ENCODE data around the gene YIPF3. TPM values are rescaled to one million over a fixed set of nuclear protein-coding genes. Genes with fewer than 3 reads are reported as not detected.
"Not testable (repeated sequence)": the region's sequence is repeated elsewhere in the genome, so short reads cannot be mapped to it uniquely, and the experiment has no call there.

The YIPF3 gene
- total RNA-seq, 1 donor = 158 TPM

GRCh38 chr6:43467265-43467664 is 49.5 kb downstream of the YIPF3 start:
- not testable (repeated sequence) for DNase-seq (ENCODE audit: low read depth in 2 of 3, low spot score in 2 of 3)

- no peak for DNase-seq (ENCODE audit: low read depth in 2 of 3, low spot score in 2 of 3)
Observed at GRCh38 chr6:43465948-43466347, 50.8 kb downstream of the YIPF3 start.

GRCh38 chr6:43464337-43464736 is 52.4 kb downstream of the YIPF3 start:
- no peak for DNase-seq (ENCODE audit: low read depth in 2 of 3, low spot score in 2 of 3)

GRCh38 chr6:43461936-43462335 is 54.8 kb downstream of the YIPF3 start:
- DNase-seq (ENCODE audit: low read depth in 2 of 3, low spot score in 2 of 3) = no peak

Small RNA genes lying within 50 kb of the gene (small RNA-seq; reads per million reads assigned to genes)
- gene RF00426 (not detected), gene RNU6-1113P (not detected)

Other genes with a start within 250 kb of the YIPF3 start
- gene SLC22A7, start 218.7 kb downstream of the YIPF3 start, total RNA-seq = not detected
- 0.27 TPM for gene CRIP3, start 208.1 kb downstream of the YIPF3 start, total RNA-seq
- gene ZNF318, start 147.3 kb downstream of the YIPF3 start, total RNA-seq = 6.7 TPM
- 25.9 TPM for gene ABCC10, start 89.4 kb downstream of the YIPF3 start, total RNA-seq
- gene DLK2, start 61.4 kb downstream of the YIPF3 start, total RNA-seq = 0.27 TPM
- 29.9 TPM for gene TJAP1, start 39.4 kb downstream of the YIPF3 start, total RNA-seq
- gene LRRC73, start 6.6 kb downstream of the YIPF3 start, total RNA-seq = 0.27 TPM
- 17.5 TPM for gene POLR1C, start 163 bp upstream of the YIPF3 start, total RNA-seq
- gene XPO5, start 59.1 kb upstream of the YIPF3 start, total RNA-seq = 24.2 TPM
- gene POLH, start 59.3 kb upstream of the YIPF3 start, total RNA-seq = 8.3 TPM
- gene GTPBP2, start 112.3 kb upstream of the YIPF3 start, total RNA-seq = 64.1 TPM
- 33.1 TPM for gene MAD2L1BP, start 118.9 kb upstream of the YIPF3 start, total RNA-seq
- gene RSPH9, start 128.1 kb upstream of the YIPF3 start, total RNA-seq = 0.27 TPM
- 60.9 TPM for gene MRPS18A, start 170.9 kb upstream of the YIPF3 start, total RNA-seq